K562 (cell line): ENCODE data around the gene FANK1. TPM values are rescaled to one million over a fixed set of nuclear protein-coding genes. Genes with fewer than 3 reads are reported as not detected.

Source experiments
- polyA plus RNA-seq, 8 experiments: library from polyadenylated mRNA; depleted of rRNA in 4 of 8; stranded (reverse) in 5 of 8; unstranded in 3 of 8; fragments of >200 nt; fragmentation: Nextera tagmentation in 2 of 8; fragmentation: Illumina TruSeq in 1 of 8; extraction: Ambion mirVana in 2 of 8; extraction: Trizol in 1 of 8; gene quantifications; 2 replicates each; pipeline versions ENCODE4 v1.2.1 to v1.2.3, GENCODE V29; 2011 to 2014; ENCODE audit warnings: inconsistent platforms in 1 of 8, missing spikeins in 1 of 8
- total RNA-seq, 7 experiments: library from RNA; depleted of rRNA in 6 of 7; stranded (reverse); fragments of >200 nt in 6 of 7; fragmentation: Illumina TruSeq in 2 of 7; extraction: Trizol in 2 of 7; gene quantifications; 2 replicates each; pipeline versions ENCODE4 v1.2.1 to v1.2.3, GENCODE V29; 2011 to 2021; ENCODE audit warnings: low replicate concordance in 1 of 7
- TF ChIP-seq, protein P1 (sequence below): fragments of 200-600 bp; sonication (generic); IDR thresholded peaks from one replicate; pipeline ENCODE4 v1.6.1; 2012; ENCODE audit warnings: mild to moderate bottlenecking, low read depth, low read length, inconsistent platforms

FANK1 gene
- total and polyA plus RNA-seq, 9 of the 15 experiments (the other 6 are each of a cell fraction or from before 2014, with no cell fraction given): 0.11 to 2.3 (median 0.51) TPM; not detected in 1

GRCh38 chr10:125994601-125995000 lies 98.2 kb downstream of the FANK1 start (continued):
- TF ChIP-seq, protein P1, sequence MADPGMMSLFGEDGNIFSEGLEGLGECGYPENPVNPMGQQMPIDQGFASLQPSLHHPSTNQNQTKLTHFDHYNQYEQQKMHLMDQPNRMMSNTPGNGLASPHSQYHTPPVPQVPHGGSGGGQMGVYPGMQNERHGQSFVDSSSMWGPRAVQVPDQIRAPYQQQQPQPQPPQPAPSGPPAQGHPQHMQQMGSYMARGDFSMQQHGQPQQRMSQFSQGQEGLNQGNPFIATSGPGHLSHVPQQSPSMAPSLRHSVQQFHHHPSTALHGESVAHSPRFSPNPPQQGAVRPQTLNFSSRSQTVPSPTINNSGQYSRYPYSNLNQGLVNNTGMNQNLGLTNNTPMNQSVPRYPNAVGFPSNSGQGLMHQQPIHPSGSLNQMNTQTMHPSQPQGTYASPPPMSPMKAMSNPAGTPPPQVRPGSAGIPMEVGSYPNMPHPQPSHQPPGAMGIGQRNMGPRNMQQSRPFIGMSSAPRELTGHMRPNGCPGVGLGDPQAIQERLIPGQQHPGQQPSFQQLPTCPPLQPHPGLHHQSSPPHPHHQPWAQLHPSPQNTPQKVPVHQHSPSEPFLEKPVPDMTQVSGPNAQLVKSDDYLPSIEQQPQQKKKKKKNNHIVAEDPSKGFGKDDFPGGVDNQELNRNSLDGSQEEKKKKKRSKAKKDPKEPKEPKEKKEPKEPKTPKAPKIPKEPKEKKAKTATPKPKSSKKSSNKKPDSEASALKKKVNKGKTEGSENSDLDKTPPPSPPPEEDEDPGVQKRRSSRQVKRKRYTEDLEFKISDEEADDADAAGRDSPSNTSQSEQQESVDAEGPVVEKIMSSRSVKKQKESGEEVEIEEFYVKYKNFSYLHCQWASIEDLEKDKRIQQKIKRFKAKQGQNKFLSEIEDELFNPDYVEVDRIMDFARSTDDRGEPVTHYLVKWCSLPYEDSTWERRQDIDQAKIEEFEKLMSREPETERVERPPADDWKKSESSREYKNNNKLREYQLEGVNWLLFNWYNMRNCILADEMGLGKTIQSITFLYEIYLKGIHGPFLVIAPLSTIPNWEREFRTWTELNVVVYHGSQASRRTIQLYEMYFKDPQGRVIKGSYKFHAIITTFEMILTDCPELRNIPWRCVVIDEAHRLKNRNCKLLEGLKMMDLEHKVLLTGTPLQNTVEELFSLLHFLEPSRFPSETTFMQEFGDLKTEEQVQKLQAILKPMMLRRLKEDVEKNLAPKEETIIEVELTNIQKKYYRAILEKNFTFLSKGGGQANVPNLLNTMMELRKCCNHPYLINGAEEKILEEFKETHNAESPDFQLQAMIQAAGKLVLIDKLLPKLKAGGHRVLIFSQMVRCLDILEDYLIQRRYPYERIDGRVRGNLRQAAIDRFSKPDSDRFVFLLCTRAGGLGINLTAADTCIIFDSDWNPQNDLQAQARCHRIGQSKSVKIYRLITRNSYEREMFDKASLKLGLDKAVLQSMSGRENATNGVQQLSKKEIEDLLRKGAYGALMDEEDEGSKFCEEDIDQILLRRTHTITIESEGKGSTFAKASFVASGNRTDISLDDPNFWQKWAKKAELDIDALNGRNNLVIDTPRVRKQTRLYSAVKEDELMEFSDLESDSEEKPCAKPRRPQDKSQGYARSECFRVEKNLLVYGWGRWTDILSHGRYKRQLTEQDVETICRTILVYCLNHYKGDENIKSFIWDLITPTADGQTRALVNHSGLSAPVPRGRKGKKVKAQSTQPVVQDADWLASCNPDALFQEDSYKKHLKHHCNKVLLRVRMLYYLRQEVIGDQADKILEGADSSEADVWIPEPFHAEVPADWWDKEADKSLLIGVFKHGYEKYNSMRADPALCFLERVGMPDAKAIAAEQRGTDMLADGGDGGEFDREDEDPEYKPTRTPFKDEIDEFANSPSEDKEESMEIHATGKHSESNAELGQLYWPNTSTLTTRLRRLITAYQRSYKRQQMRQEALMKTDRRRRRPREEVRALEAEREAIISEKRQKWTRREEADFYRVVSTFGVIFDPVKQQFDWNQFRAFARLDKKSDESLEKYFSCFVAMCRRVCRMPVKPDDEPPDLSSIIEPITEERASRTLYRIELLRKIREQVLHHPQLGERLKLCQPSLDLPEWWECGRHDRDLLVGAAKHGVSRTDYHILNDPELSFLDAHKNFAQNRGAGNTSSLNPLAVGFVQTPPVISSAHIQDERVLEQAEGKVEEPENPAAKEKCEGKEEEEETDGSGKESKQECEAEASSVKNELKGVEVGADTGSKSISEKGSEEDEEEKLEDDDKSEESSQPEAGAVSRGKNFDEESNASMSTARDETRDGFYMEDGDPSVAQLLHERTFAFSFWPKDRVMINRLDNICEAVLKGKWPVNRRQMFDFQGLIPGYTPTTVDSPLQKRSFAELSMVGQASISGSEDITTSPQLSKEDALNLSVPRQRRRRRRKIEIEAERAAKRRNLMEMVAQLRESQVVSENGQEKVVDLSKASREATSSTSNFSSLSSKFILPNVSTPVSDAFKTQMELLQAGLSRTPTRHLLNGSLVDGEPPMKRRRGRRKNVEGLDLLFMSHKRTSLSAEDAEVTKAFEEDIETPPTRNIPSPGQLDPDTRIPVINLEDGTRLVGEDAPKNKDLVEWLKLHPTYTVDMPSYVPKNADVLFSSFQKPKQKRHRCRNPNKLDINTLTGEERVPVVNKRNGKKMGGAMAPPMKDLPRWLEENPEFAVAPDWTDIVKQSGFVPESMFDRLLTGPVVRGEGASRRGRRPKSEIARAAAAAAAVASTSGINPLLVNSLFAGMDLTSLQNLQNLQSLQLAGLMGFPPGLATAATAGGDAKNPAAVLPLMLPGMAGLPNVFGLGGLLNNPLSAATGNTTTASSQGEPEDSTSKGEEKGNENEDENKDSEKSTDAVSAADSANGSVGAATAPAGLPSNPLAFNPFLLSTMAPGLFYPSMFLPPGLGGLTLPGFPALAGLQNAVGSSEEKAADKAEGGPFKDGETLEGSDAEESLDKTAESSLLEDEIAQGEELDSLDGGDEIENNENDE: no peak
